SU-DHL-6 (cell line): ENCODE data around the gene ATP2A2.
"Not testable (repeated sequence)": the region's sequence is repeated elsewhere in the genome, so short reads cannot be mapped to it uniquely, and the experiment has no call there.

Experiments used
- CTCF ChIP-seq: fragments of 200-600 bp; sonication (generic); IDR thresholded peaks from one replicate; pipeline ENCODE4 v1.5.1; 2017; ENCODE audit warnings: antibody characterized with exemption, mild to moderate bottlenecking, low read length, moderate library complexity; ENCODE audit not compliant: insufficient read depth, poor library complexity, severe bottlenecking
- EZH2phosphoT487 ChIP-seq: fragments of 200-600 bp; sonication (generic), shearing (Covaris generic); conservative IDR thresholded peaks from 2 replicates; pipeline ENCODE4 v1.6.1; 2018; ENCODE audit warnings: mild to moderate bottlenecking, antibody characterized with exemption, low read length, moderate library complexity, mixed read lengths

- TF ChIP-seq CTCF, EZH2phosphoT487: not testable (repeated sequence)
Measured at GRCh38 chr12:110255890-110256456, 25.1 kb upstream of the ATP2A2 start.
